ENCODE measurements around the gene P2RY1.

DNA sequence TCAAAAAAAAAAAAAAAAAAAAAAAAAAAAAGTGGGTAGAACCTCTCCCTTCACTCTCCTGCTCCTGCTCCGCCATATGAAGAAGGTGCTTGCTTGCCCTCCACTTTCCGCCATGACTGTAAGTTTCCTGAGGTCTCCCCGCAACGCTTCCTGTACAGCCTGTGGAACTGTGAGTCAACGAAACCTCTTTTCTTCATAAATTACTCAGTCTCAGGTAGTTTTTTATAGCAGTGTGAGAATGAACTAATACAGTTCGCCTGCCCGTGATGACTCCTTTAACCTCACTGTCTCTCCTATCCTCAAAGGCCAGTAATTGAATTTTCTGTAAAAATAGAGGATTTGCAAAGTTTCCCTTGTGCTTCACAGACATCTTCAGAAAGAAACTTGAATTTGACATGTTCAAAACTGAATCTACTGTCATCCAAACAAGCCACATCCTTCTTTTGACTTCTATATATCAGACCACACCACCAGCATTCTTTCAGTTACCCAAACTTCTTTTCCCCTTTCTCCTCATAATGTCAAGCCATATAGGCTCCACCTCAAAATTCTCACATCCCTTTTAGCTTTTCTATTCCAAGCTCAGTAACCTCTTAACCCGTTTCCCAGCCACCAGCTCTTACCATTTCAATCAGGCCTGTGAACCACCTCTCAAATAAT lies 44.3 kb downstream of the P2RY1 start:
- TF ChIP-seq, protein P1, sequence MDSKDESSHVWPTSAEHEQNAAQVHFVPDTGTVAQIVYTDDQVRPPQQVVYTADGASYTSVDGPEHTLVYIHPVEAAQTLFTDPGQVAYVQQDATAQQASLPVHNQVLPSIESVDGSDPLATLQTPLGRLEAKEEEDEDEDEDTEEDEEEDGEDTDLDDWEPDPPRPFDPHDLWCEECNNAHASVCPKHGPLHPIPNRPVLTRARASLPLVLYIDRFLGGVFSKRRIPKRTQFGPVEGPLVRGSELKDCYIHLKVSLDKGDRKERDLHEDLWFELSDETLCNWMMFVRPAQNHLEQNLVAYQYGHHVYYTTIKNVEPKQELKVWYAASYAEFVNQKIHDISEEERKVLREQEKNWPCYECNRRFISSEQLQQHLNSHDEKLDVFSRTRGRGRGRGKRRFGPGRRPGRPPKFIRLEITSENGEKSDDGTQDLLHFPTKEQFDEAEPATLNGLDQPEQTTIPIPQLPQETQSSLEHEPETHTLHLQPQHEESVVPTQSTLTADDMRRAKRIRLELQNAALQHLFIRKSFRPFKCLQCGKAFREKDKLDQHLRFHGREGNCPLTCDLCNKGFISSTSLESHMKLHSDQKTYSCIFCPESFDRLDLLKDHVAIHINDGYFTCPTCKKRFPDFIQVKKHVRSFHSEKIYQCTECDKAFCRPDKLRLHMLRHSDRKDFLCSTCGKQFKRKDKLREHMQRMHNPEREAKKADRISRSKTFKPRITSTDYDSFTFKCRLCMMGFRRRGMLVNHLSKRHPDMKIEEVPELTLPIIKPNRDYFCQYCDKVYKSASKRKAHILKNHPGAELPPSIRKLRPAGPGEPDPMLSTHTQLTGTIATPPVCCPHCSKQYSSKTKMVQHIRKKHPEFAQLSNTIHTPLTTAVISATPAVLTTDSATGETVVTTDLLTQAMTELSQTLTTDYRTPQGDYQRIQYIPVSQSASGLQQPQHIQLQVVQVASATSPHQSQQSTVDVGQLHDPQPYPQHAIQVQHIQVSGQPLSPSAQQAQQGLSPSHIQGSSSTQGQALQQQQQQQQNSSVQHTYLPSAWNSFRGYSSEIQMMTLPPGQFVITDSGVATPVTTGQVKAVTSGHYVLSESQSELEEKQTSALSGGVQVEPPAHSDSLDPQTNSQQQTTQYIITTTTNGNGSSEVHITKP (tag by site-specific recombination; IDR thresholded peaks at IDR 0.05) = no peak
- no peak for TF ChIP-seq OSR2 (tag by site-specific recombination; IDR thresholded peaks at IDR 0.05)
- TF ChIP-seq KLF7 (tag by site-specific recombination; IDR thresholded peaks at IDR 0.05; ENCODE audit: borderline replicate concordance) = no peak
- no peak for TF ChIP-seq ZNF114 (tag by site-specific recombination; IDR thresholded peaks at IDR 0.05)
- TF ChIP-seq, protein P2, sequence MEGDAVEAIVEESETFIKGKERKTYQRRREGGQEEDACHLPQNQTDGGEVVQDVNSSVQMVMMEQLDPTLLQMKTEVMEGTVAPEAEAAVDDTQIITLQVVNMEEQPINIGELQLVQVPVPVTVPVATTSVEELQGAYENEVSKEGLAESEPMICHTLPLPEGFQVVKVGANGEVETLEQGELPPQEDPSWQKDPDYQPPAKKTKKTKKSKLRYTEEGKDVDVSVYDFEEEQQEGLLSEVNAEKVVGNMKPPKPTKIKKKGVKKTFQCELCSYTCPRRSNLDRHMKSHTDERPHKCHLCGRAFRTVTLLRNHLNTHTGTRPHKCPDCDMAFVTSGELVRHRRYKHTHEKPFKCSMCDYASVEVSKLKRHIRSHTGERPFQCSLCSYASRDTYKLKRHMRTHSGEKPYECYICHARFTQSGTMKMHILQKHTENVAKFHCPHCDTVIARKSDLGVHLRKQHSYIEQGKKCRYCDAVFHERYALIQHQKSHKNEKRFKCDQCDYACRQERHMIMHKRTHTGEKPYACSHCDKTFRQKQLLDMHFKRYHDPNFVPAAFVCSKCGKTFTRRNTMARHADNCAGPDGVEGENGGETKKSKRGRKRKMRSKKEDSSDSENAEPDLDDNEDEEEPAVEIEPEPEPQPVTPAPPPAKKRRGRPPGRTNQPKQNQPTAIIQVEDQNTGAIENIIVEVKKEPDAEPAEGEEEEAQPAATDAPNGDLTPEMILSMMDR (tag by site-specific recombination; IDR thresholded peaks at IDR 0.05) = no peak
- TF ChIP-seq, protein P3, sequence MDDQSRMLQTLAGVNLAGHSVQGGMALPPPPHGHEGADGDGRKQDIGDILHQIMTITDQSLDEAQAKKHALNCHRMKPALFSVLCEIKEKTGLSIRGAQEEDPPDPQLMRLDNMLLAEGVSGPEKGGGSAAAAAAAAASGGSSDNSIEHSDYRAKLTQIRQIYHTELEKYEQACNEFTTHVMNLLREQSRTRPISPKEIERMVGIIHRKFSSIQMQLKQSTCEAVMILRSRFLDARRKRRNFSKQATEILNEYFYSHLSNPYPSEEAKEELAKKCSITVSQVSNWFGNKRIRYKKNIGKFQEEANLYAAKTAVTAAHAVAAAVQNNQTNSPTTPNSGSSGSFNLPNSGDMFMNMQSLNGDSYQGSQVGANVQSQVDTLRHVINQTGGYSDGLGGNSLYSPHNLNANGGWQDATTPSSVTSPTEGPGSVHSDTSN (CRISPR knock-in tag; IDR thresholded peaks at IDR 0.05) = no peak
- TF ChIP-seq, protein P4, sequence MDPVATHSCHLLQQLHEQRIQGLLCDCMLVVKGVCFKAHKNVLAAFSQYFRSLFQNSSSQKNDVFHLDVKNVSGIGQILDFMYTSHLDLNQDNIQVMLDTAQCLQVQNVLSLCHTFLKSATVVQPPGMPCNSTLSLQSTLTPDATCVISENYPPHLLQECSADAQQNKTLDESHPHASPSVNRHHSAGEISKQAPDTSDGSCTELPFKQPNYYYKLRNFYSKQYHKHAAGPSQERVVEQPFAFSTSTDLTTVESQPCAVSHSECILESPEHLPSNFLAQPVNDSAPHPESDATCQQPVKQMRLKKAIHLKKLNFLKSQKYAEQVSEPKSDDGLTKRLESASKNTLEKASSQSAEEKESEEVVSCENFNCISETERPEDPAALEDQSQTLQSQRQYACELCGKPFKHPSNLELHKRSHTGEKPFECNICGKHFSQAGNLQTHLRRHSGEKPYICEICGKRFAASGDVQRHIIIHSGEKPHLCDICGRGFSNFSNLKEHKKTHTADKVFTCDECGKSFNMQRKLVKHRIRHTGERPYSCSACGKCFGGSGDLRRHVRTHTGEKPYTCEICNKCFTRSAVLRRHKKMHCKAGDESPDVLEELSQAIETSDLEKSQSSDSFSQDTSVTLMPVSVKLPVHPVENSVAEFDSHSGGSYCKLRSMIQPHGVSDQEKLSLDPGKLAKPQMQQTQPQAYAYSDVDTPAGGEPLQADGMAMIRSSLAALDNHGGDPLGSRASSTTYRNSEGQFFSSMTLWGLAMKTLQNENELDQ (tag by site-specific recombination; IDR thresholded peaks at IDR 0.05; ENCODE audit: low read depth) = no peak
- TF ChIP-seq MYNN (tag by site-specific recombination; IDR thresholded peaks at IDR 0.05; ENCODE audit: borderline replicate concordance) = no peak
- TF ChIP-seq ZNF324 (tag by site-specific recombination; IDR thresholded peaks at IDR 0.05) = no peak
- TF ChIP-seq ZNF654 (tag by site-specific recombination; IDR thresholded peaks at IDR 0.05; ENCODE audit: low read depth) = no peak
- no peak for TF ChIP-seq ZNF274 (IDR thresholded peaks at IDR 0.05; ENCODE audit: low read length)
- no peak for TF ChIP-seq ZNF274 (tag by site-specific recombination; IDR thresholded peaks at IDR 0.05; ENCODE audit: borderline replicate concordance)
